Measurements from ENCODE around the gene CRYAB. TPM values are rescaled to one million over a fixed set of nuclear protein-coding genes. Genes with fewer than 3 reads are reported as not detected.

CRYAB gene
- total and polyA plus RNA-seq, 2 of the 4 experiments (the other 2 are of a cell fraction) = 6.5 to 19.5 TPM

DNA sequence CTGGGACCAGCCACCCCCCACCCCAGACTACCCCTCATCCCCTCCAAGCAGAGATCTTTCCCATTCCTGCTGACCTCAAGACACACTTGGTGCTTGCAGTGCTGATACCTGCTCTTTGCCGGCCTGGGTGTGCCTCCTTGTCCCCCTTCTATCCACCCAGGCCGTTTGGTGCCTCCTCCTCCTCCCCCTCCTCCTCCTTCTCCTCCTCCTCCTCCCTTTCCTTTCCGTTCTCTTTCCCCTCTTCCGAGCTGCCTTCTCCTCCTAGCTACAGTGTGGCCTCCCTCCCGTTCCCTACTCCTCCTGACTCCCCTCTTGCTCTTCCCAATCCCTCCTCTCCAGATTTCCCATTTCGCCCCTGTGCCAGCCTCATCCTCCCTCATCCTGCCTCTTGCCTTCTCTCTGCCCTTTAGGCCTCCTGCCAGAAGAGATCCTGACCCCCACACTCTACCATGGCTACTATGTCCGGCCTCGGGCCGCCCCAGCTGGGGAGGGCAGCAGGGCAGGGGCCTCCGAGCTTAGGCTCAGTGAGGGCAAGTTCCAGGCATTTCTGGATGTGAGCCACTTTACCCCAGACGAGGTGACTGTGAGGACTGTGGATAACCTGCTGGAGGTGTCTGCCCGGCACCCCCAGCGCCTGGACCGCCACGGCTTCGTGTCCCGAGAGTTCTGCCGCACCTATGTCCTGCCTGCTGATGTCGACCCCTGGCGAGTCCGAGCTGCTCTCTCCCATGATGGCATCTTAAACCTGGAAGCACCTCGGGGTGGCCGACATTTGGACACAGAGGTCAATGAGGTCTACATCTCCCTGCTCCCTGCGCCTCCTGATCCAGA, 1.7 kb upstream of the CRYAB start:
- H3K9me3 ChIP-seq (ENCODE audit: control insufficient read depth, insufficient read depth, low read length) = no peaks in the 10 kb centered on the region
- H2BK5ac ChIP-seq (ENCODE audit: low read depth, low read length, poor library complexity, severe bottlenecking) = peak overlapping the region; percentile 65
- peak overlapping the region; percentile 76; the same call in 1 of the 2 replicates for H3K23ac ChIP-seq (ENCODE audit: low read depth, low read length)
- peak overlapping the region; percentile 80 for H2AK9ac ChIP-seq (replicated peaks; ENCODE audit: low read depth, low read length, poor library complexity)
- 76% methylated on average over 9 of the region's 24 CpGs; no CpG with 5 or more reads in 1 of the 2 experiments for WGBS, 2 experiments (ENCODE audit: extremely low coverage in 2 of 2, insufficient read length in 1 of 2)
- peak overlapping the region; percentile 78 for H3K27ac ChIP-seq (ENCODE audit: insufficient read depth, low read length)
- BruUV-seq (replicated peaks) = no TSS peak
- peak overlapping the region; percentile 95; the same call in 2 of the 3 replicates for H2BK15ac ChIP-seq (ENCODE audit: low read depth, low read length)
- no peaks in the 10 kb centered on the region for H3K36me3 ChIP-seq (ENCODE audit: control insufficient read depth, insufficient read depth, low read length)
- H3K4me1 ChIP-seq (ENCODE audit: control insufficient read depth, insufficient read depth, low read length) = peaks cover 36% of the 10 kb centered on the region
- H3K9ac ChIP-seq (ENCODE audit: low read depth, low read length) = peak overlapping the region; percentile 39
- no peaks in the 10 kb centered on the region for H3K27me3 ChIP-seq (ENCODE audit: control insufficient read depth, insufficient read depth, low read length)
- in situ Hi-C loops (cut with MboI; ENCODE audit: low sequenced_read_pairs) = no loop called here
- intact Hi-C loops (cut with micrococcal nuclease) = no loop called here
- TF ChIP-seq MAFK (IDR thresholded peaks at IDR 0.05; ENCODE audit: low read depth, low read length) (no peak), CEBPB (IDR thresholded peaks at IDR 0.05; ENCODE audit: low read depth, low read length) (no peak), POLR2A (IDR thresholded peaks at IDR 0.05; ENCODE audit: low read depth, low read length) (no peak), RCOR1 (IDR thresholded peaks at IDR 0.05; ENCODE audit: insufficient replicate concordance, low read length) (no peak), CTCF (conservative IDR thresholded peaks at IDR 0.05; ENCODE audit: low read depth, low read length) (no peak), NFE2L2 (IDR thresholded peaks at IDR 0.05; ENCODE audit: low read depth, low read length) (no peak)
- peak overlapping the region; percentile 93 to 95; a peak in 3 of 4 replicates for H4K8ac ChIP-seq (ENCODE audit: low read depth in 2 of 2, low read length in 2 of 2)
- POLR2A ChIA-PET (ENCODE audit: unreplicated experiment) = no interaction called here
- dilution Hi-C loops (cut with HindIII; ENCODE audit: low sequenced_read_pairs, unreplicated experiment) = no loop called here
- peak overlapping the region; percentile 72 for H3K18ac ChIP-seq (ENCODE audit: low read depth, low read length)
- H3K4me3 ChIP-seq (ENCODE audit: insufficient read depth, low read depth, low read length) = no peak overlapping the region
- peak overlapping the region; percentile 43; the same call in 1 of the 2 replicates for H3K4me2 ChIP-seq (ENCODE audit: low read depth, low read length)
- DNase-seq (no peak), ATAC-seq (ENCODE audit: low read depth) (no peak)
- H2BK20ac ChIP-seq (ENCODE audit: low read depth, low read length) = peak overlapping the region; percentile 81
- H3K4ac ChIP-seq (ENCODE audit: low read depth, low read length) = peak overlapping the region; percentile 94
- peak overlapping the region; percentile 95 for H4K5ac ChIP-seq (ENCODE audit: low read depth, low read length)
- CTCF ChIA-PET = no interaction called here
- H3K9me1 ChIP-seq (ENCODE audit: insufficient read depth, low read length) = peaks cover 18% of the 10 kb centered on the region
- H3K14ac ChIP-seq (replicated peaks; ENCODE audit: low read depth, low read length) = peak overlapping the region; percentile 75
- H2AFZ ChIP-seq (replicated peaks; ENCODE audit: low read length, poor library complexity) = peak overlapping the region; percentile 88
- peaks cover 0 to 15% of the 10 kb centered on the region in 2 experiments; a peak in 2 of 4 replicates for H3K79me1 ChIP-seq (ENCODE audit: low read depth in 1 of 2, low read length in 2 of 2)
- no peak overlapping the region; the same call in 1 of the 2 replicates for H3K56ac ChIP-seq (ENCODE audit: extremely low read depth, insufficient read depth, low read length)
- peak overlapping the region; percentile 92 for H4K91ac ChIP-seq (ENCODE audit: insufficient read depth, low read depth, low read length)
- H4K20me1 ChIP-seq (ENCODE audit: insufficient read depth, low read length) = no peaks in the 10 kb centered on the region
- peak overlapping the region; percentile 90 for H2BK120ac ChIP-seq (ENCODE audit: low read depth, low read length)
- peak overlapping the region; percentile 94 for H2AK5ac ChIP-seq (ENCODE audit: low read depth, low read length)
